Measurements from ENCODE around the gene TMEM91.
A peak's percentile ranks its signal among the peaks of the same experiment; 100 is the strongest.

Gene TMEM91

DNA sequence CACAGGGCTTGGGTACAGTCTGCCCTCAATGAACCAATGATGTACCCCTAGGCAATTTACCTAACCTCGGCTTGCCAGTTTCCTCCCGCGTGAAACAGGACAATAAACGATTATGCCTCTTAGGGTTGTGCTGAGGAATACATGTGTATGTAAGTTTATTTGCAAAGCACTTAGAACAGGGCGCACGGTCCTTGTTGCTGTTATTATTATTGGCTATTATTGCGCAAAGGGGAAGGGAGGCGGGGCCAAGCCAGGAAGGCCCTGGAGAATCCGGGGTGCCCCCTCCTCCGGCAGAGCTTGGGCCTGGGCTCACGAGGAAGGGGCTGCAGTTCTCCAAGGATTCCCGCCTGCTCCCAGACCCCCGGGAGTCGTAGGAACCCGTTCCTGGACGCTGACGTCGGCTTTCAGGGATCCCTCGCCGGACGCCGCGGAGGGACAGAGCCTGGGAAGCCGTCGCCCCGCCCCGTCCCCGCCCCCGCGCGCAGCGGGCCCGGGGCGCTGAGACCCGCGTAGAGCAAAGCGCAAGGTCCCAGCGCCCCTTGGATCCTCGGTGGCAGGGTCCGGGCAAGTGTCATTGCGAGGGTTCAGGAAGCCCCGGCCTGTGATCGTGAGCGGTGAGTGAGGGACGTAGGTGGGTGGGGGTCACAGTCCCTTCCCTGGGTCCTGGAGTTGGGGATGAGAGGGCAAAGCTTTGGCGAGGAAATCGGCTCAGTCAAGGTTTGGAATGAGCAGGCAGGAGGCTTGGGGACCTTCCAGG lies at the start of gene TMEM91:
TSS of gene TMEM91 (plus strand) at position 293 of the 757 bp plus-strand sequence. CDS start 1,777 bp downstream, outside the sequence.
- TF ChIP-seq GATA1 (IDR thresholded peaks at IDR 0.05; ENCODE audit: low read depth, low read length) (no peak), POLR2A (IDR thresholded peaks at IDR 0.05; ENCODE audit: low read length) (no peak)
- DNase-seq: no peak

DNA sequence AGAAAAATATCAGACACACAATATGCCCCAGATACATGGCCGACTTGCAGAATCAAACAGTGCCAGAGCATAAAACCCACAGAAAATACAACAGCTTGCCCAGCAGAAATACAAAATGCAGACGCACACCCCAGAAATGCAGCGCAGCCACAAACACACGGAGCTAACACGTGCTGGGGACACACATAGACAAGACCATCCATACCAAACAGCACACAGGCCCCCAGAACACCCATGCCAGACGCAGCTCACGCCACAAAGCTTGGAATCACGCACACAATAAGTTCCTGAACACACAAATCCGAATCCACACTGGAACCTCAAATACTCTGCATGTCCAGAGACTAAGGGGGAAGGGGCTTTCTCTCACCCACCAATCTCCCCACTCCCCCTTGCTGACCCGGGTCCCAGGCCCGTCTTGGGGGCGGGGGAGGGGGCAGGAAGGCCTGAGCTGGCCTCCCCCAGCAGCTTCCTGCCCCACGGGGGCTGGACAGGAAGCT lies 49.2 kb upstream of the TMEM91 start:
- DNase-seq: peak in 1 of 2 experiments; percentile 26
- TF ChIP-seq GATA1 (IDR thresholded peaks at IDR 0.05; ENCODE audit: low read depth, low read length): no peak
- TF ChIP-seq POLR2A (IDR thresholded peaks at IDR 0.05; ENCODE audit: low read length): peak; percentile 5

DNA sequence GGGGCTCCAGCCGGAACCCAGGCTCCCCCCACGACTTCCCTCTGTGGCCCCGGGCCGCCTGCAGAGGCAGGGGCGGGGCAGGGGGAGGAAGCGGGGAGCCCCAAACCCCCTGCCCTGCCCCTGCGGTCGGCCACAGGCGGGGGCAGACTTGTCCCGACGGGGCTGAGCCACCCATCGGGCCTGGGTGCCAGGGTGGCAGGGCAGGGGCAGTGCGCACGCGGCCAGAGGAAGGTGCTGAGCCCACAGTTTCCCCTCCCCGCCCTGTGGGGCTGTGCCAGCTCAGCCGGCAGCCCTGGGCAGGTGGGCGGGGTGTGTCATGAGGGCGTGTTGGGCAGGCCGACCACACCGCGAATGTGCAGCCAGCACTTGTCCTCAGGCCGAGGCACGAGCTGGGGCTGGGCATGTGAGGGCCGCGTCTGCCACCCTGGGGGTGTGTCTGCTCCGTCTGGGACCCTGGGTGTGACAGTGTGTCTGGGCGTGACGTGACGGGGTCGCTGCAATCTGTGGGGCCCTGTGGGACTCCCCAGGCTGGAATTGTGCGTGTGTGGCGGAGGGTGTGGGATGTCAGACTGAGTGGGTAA lies 48.7 kb upstream of the TMEM91 start:
- TF ChIP-seq GATA1 (IDR thresholded peaks at IDR 0.05; ENCODE audit: low read depth, low read length): no peak
- TF ChIP-seq POLR2A (IDR thresholded peaks at IDR 0.05; ENCODE audit: low read length): peak; percentile 30
- DNase-seq: peak; percentile 42 to 46

DNA sequence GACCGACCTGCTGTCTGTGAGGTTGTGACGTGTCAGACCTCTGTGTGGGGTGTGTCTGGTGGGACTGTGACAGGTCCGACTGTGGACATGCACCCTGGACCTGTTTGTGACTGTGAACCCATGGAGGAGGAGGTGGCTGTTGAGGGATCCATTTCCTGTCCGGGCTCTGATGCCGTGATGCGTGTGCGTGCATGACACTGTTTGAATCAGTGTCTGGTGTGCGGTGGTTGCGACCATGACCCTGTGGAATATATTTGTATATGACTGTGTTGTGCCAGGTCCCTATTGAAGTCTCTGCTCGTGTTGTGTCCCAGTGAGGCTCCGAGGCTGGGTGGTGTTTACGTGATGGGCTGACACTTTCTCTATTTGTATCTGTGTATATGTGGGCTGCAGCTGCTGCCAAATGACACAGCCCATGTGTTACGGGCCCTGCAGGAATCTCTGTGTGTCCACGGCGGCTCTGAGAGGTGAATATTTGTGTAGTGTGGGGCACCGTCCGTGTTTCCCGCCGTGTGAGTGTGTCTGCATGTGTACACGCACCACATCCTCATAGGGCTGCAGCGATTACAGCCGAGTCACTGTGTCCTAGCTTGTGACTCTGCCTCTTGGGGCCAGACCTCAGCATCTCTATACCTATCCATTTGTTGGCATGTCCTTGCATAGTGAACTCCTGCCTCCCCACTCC lies 48.0 kb upstream of the TMEM91 start:
- DNase-seq: peak; percentile 31 to 42
- TF ChIP-seq GATA1 (IDR thresholded peaks at IDR 0.05; ENCODE audit: low read depth, low read length) (no peak), POLR2A (IDR thresholded peaks at IDR 0.05; ENCODE audit: low read length) (peak; percentile 2)

DNA sequence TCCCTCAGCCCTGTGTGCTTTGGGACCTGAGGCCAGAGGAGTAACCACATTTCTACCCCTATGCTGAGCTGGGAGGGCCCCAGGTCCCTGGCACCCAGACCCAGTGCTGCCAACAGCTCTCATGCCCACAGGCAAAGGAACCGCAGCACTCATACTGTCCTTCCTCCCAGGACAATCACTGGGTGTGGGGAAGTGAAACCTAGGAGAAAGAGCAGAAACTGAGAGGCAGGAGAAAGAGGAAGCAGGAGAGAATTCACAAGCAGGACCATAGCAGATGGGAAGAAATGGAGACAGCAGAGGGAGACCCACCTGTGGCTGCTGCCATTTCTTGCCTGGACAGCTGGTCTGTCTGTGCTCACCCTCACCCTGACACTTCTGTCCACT lies 47.5 kb upstream of the TMEM91 start:
- TF ChIP-seq GATA1 (IDR thresholded peaks at IDR 0.05; ENCODE audit: low read depth, low read length): no peak
- peak; percentile 1 for TF ChIP-seq POLR2A (IDR thresholded peaks at IDR 0.05; ENCODE audit: low read length)
- no peak for DNase-seq

DNA sequence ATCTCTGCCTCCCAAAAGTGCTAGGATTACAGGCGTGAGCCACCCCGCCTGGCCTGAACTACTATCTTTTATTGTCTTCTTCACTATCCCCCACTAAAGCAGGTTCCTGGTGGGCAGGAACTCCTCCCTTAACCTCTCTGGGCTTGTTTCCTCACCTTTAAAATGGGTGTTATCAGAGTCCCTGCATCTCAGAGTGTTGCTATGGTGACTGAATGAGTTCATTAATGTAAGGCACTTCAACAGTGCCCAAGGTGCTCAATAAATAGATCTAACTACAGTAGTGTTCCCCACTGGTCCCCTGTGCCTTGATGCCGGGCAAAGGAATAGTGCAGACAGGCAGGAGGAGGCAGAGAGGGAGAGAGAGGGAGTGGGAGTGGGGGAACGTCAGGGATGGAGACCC lies 45.9 kb upstream of the TMEM91 start:
- TF ChIP-seq GATA1 (IDR thresholded peaks at IDR 0.05; ENCODE audit: low read depth, low read length) (no peak), POLR2A (IDR thresholded peaks at IDR 0.05; ENCODE audit: low read length) (no peak)
- no peak for DNase-seq

DNA sequence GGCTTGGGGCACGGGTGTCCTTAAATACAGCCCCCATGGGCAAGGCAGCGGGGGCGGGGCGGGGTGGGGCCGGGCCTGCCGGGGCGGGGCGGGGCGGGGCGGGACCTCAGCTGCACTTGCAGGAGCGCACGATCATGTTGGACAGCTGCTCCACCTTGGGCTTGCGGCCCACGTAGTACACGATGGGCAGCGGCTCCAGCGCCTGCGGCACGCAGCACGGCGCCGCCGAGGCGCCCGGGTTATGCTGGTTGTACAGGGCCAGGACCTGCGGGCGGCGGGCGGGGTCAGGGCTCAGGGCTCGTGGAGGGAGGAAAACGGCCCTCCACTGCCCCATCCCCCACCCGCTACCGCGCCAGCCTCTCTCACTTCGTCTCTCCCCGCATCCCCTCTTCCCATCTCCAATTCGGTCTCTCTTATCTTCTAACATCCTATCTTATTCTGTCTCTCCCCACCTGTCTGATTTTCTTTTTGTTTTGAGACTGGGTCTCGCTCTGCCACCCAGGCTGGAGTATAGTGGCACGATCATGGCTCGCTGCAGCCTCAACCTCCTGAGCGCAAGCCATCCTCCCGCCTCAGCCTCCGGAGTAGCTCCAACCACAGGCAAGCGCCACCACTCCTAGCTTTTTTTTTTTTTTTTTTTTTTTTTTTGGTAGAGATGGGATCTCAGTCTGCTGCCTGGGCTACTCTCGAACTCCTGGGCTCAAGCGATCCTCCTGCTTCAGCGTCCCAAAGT lies 45.2 kb upstream of the TMEM91 start:
- no peak for TF ChIP-seq POLR2A (IDR thresholded peaks at IDR 0.05; ENCODE audit: low read length)
- no peak for TF ChIP-seq GATA1 (IDR thresholded peaks at IDR 0.05; ENCODE audit: low read depth, low read length)
- DNase-seq: no peak

DNA sequence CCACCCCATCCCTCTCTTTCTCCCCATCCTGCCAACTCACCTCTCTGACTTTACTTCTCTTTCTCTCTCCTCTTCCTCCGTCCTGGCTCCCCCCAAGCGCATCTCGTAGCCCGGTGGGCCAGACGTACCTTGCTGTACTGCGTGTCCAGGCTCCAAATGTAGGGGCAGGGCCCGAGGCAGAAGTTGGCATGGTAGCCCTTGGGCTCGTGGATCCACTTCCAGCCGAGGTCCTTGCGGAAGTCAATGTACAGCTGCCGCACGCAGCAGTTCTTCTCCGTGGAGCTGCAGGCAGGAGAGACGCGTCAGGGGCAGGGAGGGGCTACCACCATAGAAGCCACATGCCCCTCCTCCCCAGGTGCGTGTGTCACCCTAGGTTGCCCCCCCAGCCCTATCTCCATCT lies 44.3 kb upstream of the TMEM91 start:
- no peak for DNase-seq
- TF ChIP-seq GATA1 (IDR thresholded peaks at IDR 0.05; ENCODE audit: low read depth, low read length) (no peak), POLR2A (IDR thresholded peaks at IDR 0.05; ENCODE audit: low read length) (no peak)

DNA sequence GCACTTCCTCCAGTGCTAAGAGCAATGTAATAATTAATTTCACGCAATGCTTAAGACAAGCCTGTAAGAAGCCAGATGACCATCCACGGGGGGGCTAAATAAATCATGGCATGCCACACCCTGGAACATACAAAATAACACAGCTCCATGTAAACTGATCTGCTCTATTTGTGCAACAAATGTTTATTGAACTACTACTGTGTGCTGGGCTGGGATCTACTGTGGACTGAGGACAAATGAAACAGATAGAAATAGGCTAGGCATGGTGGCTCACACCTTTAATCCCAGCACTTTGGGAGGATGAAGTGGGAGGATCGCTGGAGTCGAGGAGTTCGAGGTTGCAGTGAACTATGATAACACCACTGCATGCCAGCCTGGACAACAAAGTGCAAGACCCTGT lies 43.9 kb upstream of the TMEM91 start:
- TF ChIP-seq GATA1 (IDR thresholded peaks at IDR 0.05; ENCODE audit: low read depth, low read length) (no peak), POLR2A (IDR thresholded peaks at IDR 0.05; ENCODE audit: low read length) (no peak)
- DNase-seq: no peak

DNA sequence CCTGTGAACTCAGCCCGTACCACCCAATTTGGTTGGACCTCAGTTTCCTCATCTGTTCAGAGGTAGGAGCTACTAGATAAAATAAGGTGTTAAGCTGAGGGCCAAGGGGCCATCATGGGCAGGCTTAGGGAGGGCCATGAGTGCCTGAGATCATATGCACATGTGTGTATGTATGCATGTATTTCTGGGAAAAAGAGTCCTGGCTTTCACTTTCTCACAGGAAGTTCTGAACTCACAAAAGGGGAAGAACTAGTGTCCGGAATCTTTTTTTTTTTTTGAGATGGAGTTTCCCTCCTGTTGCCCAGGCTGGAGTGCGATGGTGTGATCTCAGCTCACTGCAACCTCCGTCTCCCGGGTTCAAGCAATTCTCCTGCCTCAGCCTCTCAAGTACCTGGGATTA lies 41.5 kb upstream of the TMEM91 start:
- DNase-seq: no peak
- TF ChIP-seq GATA1 (IDR thresholded peaks at IDR 0.05; ENCODE audit: low read depth, low read length): no peak
- no peak for TF ChIP-seq POLR2A (IDR thresholded peaks at IDR 0.05; ENCODE audit: low read length)

DNA sequence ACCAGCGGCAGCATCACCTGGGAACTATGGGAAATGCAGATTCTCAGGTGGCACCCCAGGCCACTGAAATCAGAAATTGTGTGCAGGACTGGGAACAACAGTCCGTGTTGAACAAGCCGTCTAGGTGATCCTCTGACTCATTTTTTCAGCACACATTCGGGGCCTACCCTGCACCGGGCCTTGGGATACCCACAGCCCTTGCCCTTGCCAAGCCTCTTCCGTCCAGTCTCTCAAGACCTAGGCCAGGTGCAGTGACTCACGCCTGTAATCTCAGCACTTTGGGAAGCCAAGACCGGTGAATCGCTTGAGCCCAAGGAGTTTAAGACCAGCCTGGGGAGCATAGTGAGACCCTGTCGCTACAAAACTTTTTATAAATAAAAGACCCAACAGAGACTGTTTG lies 40.9 kb upstream of the TMEM91 start:
- no peak for DNase-seq
- no peak for TF ChIP-seq GATA1 (IDR thresholded peaks at IDR 0.05; ENCODE audit: low read depth, low read length)
- no peak for TF ChIP-seq POLR2A (IDR thresholded peaks at IDR 0.05; ENCODE audit: low read length)

DNA sequence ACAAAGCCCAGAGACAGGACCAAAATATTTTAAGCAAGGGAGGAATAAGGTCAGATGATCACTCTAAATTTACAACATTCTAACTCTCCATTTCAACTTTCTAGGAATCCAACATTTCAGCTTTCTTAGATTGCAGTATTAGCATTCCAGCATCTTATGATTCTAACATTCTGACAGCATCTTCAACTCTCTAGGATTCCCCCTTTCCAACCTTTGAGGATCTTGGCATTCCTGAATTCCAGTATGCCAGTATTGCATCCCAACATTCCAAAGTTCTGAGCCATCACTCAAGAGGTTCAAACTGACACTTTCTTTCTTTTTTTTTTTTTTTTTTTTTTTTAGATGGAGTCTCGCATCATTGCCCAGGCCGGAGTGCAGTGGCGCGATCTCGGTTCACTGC lies 36.4 kb upstream of the TMEM91 start:
- DNase-seq: no peak
- no peak for TF ChIP-seq GATA1 (IDR thresholded peaks at IDR 0.05; ENCODE audit: low read depth, low read length)
- no peak for TF ChIP-seq POLR2A (IDR thresholded peaks at IDR 0.05; ENCODE audit: low read length)

DNA sequence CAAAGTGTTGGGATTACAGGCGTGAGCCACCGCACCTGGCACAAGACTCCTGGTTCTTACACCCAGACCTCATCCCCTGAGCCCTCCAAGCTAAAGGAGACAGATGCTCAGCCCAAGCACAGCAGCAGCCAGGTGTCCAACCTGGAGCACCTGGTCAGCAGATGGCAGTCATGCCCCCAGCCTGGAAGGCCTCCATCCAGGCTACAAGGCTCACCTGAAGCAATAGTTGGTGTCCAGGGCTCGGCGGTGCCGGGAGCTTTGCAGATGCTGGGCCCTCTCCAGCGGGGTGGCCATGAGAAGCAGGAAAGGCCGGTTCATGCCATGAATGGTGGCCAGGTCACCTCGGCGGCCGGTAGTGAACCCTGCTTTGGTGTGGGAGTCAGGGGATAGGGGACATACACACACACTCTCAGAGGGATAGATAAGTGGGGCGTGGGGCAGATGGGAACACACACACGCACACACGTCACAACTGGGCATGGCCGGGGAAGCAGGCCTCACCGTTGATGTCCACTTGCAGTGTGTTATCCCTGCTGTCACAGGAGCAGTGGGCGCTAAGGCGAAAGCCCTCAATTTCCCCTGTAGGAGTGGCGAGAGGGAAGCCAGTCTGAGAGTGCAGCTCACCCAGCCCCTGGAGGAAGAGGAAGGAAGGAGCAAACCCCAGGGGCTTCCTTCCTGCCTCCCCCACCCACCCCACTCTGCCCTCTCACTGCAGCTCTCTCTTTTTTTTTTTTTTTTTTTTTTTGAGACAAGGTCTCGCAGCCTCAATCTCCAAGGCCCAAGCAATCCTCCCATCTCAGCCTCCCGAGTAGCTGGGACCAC lies 34.5 kb upstream of the TMEM91 start:
- no peak for TF ChIP-seq POLR2A (IDR thresholded peaks at IDR 0.05; ENCODE audit: low read length)
- no peak for TF ChIP-seq GATA1 (IDR thresholded peaks at IDR 0.05; ENCODE audit: low read depth, low read length)
- no peak for DNase-seq
